HL-60/S4 treated with phorbol 12-myristate 13-acetate at 8.2 ng/mL for 4 days and 3 days (cell line): ENCODE data around the gene SMIM34.
"Not testable (repeated sequence)": the region's sequence is repeated elsewhere in the genome, so short reads cannot be mapped to it uniquely, and the experiment has no call there.

Source experiments
- in situ Hi-C: fragments of 300-500 bp; cut with MboI; formaldehyde crosslinking; loops from 2 replicates; pipeline ENCODE4 v1.15.0; 2022; ENCODE audit warnings: low sequenced_read_pairs

SMIM34 gene

GRCh38 chr21:34374462-34374861 lies 49.3 kb downstream of the SMIM34 start:
- in situ Hi-C loops: not testable (repeated sequence)

- in situ Hi-C loops: no loop called here
Observed at GRCh38 chr21:34372321-34372720, 51.4 kb downstream of the SMIM34 start.

- in situ Hi-C loops: no loop called here
Observed at GRCh38 chr21:34369741-34370140, 54.0 kb downstream of the SMIM34 start.
